ENCODE measurements around the gene SLC44A1.

SLC44A1 gene

GRCh38 chr9:105306351-105307140 is 62.1 kb downstream of the SLC44A1 start:
- no peak for FAIRE-seq

- no peak for FAIRE-seq
Measured at GRCh38 chr9:105307591-105308130, 63.2 kb downstream of the SLC44A1 start.

DNA sequence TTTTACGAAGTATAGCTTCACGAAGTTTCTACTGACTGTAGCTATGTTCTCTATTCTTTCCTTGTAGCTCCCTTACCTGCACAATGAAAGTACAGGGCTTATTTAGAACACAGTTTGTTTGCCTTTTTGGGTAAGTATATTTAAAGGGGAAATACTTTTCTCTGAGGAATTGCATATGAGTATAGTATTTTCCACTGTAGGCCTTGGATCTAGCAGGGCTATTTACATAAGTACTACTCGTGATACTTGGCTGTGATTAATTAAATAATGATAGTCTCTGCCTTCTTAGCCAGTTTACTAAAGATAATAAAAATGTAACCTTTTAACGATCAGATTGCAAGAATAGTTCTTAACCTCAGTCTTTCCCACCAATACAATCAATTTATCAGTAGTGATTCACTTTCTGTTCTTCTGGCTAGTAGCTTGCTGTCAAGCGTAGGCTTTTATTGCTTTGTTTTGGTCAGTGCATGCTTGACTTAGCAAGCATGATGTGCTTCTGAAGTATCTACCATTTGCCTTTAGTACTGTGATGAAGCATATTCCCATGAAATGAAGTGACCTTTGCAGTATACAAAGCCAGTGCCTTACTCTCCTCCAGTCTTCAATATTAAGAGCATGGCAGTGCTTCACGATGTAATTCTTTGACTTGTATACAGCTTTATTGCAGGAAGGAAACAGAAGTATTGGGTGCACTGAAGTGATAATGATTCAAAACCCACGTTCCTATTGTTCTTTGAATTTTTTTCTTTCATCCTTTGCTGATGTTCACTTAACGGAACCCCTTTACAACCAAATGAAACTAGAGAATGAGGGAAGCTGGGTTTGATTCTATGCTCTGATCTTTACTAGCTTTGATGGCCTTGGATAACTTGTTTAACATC is 64.2 kb downstream of the SLC44A1 start:
- FAIRE-seq, result no peak

- no peak for FAIRE-seq
Measured at GRCh38 chr9:105309531-105309931, 65.1 kb downstream of the SLC44A1 start.

- FAIRE-seq, result no peak
Measured at GRCh38 chr9:105311306-105311705, 66.9 kb downstream of the SLC44A1 start.

DNA sequence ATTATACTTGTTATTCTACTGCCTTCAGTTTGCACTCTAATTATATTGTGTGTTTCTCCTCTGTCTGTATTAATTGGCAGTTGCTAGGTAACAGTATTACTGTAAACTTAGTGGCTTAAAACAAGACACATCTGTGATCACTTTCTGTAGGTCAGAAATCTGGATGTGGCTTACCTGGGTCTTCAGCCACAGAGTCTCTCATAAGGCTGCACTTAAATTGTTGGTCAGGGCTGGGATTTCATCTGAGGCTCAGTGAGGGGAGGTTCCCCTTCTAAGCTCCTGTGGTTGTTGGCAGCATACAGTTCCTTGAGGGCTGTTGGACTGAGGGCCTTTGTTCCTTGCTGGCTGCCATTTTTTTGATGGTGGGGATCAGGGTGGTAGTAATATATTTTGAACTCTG is 68.8 kb downstream of the SLC44A1 start:
- FAIRE-seq, result no peak

- FAIRE-seq, result no peak
Measured at GRCh38 chr9:105316703-105317102, 72.3 kb downstream of the SLC44A1 start.

- FAIRE-seq, result no peak
Measured at GRCh38 chr9:105318729-105319191, 74.3 kb downstream of the SLC44A1 start.

DNA sequence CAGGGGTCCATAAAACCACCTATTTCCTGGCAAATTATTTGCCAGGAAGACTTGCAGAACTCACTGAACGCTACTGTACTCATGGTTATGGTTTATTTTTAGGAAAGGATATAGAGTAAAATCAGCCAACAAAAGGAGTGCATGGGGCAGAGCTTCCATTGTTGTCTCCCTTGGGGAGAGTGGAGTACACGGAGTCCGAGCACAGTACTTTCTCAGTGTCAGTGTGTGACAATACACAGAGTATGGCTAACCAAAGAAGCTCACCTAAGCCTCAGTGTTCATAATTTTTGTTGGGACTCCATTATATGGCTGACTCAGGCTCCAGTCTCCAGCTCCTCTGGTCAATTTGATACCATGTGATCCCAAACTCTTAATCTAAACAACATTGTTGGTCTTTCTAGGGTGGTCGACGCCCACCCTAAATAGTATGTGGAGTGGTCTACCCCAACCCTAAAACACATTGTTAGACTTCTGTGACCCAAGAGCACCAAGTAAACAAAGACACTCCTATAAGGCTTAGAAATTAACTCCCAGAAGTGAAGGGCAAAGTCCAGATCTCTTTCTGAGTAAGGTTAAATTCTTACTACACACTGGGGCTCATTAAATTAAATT is 74.9 kb downstream of the SLC44A1 start:
- no peak for FAIRE-seq

DNA sequence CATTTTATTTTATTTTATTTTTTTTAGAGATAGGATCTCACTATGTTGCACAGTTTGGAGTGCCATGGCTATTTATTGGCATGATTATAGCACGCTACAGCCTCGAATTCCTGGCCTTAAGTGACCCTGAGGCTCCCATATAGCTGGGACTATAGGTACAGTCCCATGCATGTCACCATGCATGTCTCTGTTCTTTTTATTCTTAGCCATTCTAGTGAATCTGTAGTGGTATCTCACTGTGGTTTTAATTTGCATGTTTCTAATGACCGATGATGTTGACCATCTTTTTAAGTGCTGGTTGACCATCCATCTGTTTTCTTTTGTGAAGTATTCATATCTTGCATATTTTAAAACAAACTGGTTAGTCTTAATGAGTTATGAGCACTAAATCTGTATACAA is 76.1 kb downstream of the SLC44A1 start:
- no peak for FAIRE-seq

GRCh38 chr9:105328296-105328695 is 83.8 kb downstream of the SLC44A1 start:
- no peak for FAIRE-seq

- no peak for FAIRE-seq
Measured at GRCh38 chr9:105328872-105329718, 84.6 kb downstream of the SLC44A1 start.

- FAIRE-seq, result no peak
Measured at GRCh38 chr9:105329719-105330062, 85.2 kb downstream of the SLC44A1 start.

- no peak for FAIRE-seq
Measured at GRCh38 chr9:105330201-105330600, 85.8 kb downstream of the SLC44A1 start.

- FAIRE-seq, result no peak
Measured at GRCh38 chr9:105330755-105331154, 86.3 kb downstream of the SLC44A1 start.

- FAIRE-seq, result no peak
Measured at GRCh38 chr9:105331160-105331559, 86.7 kb downstream of the SLC44A1 start.

DNA sequence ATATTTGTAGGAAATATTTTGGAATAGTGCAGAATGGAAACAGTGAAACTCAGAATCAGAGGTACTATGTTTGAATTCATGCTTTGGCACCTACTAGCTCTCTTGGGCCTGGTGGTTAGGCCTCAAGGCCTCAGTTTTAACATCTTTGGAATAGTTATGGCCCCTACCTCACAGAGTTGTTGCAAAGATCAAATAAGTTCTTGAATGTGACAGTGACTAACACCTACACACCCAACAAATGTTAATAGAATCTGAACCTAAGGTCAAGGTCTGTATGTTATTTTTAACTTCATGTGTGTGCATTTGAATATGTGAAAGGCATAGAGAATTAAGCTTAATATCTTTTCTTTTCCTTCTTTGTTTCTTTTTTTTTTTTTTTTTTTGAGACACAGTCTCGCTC is 87.3 kb downstream of the SLC44A1 start:
- no peak for FAIRE-seq

DNA sequence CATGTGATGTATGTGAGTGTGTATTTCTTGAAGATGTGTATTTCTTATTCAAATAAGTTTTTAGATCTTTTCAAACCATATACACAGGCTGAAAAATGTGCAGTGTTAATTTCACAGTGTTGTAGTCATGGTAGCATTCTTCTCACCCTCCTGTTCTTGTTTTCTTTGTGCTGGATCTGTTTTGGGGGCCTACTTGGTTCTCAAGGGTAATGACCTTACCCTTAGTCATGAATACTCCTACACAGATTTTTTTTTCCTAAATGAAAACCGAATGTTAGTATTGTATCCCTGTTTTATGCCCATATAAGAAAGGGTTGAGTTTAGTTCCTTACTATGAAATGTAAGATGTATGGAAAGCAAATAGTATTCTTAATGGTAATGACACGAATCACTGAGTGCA is 88.0 kb downstream of the SLC44A1 start:
- FAIRE-seq, result no peak

GRCh38 chr9:105333076-105333475 is 88.6 kb downstream of the SLC44A1 start:
- no peak for FAIRE-seq

- no peak for FAIRE-seq
Measured at GRCh38 chr9:105333811-105334210, 89.4 kb downstream of the SLC44A1 start.

- no peak for FAIRE-seq
Measured at GRCh38 chr9:105338308-105338707, 93.9 kb downstream of the SLC44A1 start.

DNA sequence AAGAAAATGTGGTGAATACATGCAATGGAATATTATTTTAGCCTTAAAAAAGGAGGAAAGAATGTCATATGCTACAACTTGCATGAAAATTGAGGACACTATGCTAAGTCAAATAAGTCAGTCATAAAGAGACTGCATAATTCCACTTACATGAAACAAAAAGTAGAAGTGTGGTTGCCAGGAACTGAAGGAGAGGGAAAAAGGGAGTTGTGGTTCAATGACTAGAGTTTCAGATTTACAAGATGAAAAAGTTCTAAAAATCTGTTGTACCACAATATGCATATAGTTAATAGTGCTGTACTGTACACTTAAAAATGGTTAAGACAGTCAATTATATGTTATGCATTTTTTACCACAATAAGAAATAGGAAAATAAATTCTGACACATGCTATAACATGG is 95.4 kb downstream of the SLC44A1 start:
- no peak for FAIRE-seq

Data from endometrium (tissue), 2 donors.